ENCODE measurements around the gene PNO1.
A peak's percentile ranks its signal among the peaks of the same experiment; 100 is the strongest.

PNO1 gene

GRCh38 chr2:68193787-68194372, 36.2 kb downstream of the PNO1 start:
- peak overlapping the region; percentile 45 for H3K4me3 ChIP-seq (ENCODE audit: low read depth, low read length)
- H3K36me3 ChIP-seq (ENCODE audit: insufficient read depth, low read length), result no peaks in the 10 kb centered on the region
- no peaks in the 10 kb centered on the region for H3K27me3 ChIP-seq (ENCODE audit: insufficient read depth, low read length)
- H2AFZ ChIP-seq (ENCODE audit: low read length, unreplicated experiment), result no peak overlapping the region
- H3K27ac ChIP-seq (ENCODE audit: low read depth, low read length), result peak overlapping the region; percentile 80
- H3K79me2 ChIP-seq (ENCODE audit: control insufficient read depth, insufficient read depth, low read length, unreplicated experiment), result peaks cover 83% of the 10 kb centered on the region
- peaks cover 54% of the 10 kb centered on the region for H3K4me1 ChIP-seq (ENCODE audit: control insufficient read depth, insufficient read depth, low read length, unreplicated experiment)

GRCh38 chr2:68195096-68195495, 37.4 kb downstream of the PNO1 start:
- peaks cover 54% of the 10 kb centered on the region for H3K4me1 ChIP-seq (ENCODE audit: control insufficient read depth, insufficient read depth, low read length, unreplicated experiment)
- H3K4me3 ChIP-seq (ENCODE audit: low read depth, low read length), result peak overlapping the region; percentile 2; the same call in 1 of the 2 replicates
- no peak overlapping the region for H2AFZ ChIP-seq (ENCODE audit: low read length, unreplicated experiment)
- peaks cover 86% of the 10 kb centered on the region for H3K79me2 ChIP-seq (ENCODE audit: control insufficient read depth, insufficient read depth, low read length, unreplicated experiment)
- H3K36me3 ChIP-seq (ENCODE audit: insufficient read depth, low read length), result no peaks in the 10 kb centered on the region
- peak overlapping the region; percentile 80 for H3K27ac ChIP-seq (ENCODE audit: low read depth, low read length)
- H3K27me3 ChIP-seq (ENCODE audit: insufficient read depth, low read length), result no peaks in the 10 kb centered on the region

- Histone ChIP-seq H3K4me3 (ENCODE audit: low read depth, low read length) (no peak overlapping the region), H3K27me3 (ENCODE audit: insufficient read depth, low read length) (no peaks in the 10 kb centered on the region), H3K79me2 (ENCODE audit: control insufficient read depth, insufficient read depth, low read length, unreplicated experiment) (peaks cover 87% of the 10 kb centered on the region), H2AFZ (ENCODE audit: low read length, unreplicated experiment) (no peak overlapping the region), H3K4me1 (ENCODE audit: control insufficient read depth, insufficient read depth, low read length, unreplicated experiment) (peaks cover 51% of the 10 kb centered on the region), H3K27ac (ENCODE audit: low read depth, low read length) (peak overlapping the region; percentile 80), H3K36me3 (ENCODE audit: insufficient read depth, low read length) (no peaks in the 10 kb centered on the region)
These were observed 38.5 kb downstream of the PNO1 start for GRCh38 chr2:68196120-68196716.

GRCh38 chr2:68200157-68200787, 42.6 kb downstream of the PNO1 start:
- no peaks in the 10 kb centered on the region for H3K27me3 ChIP-seq (ENCODE audit: insufficient read depth, low read length)
- no peak overlapping the region for H3K27ac ChIP-seq (ENCODE audit: low read depth, low read length)
- H3K79me2 ChIP-seq (ENCODE audit: control insufficient read depth, insufficient read depth, low read length, unreplicated experiment), result peaks cover 83% of the 10 kb centered on the region
- H3K36me3 ChIP-seq (ENCODE audit: insufficient read depth, low read length), result no peaks in the 10 kb centered on the region
- H3K4me3 ChIP-seq (ENCODE audit: low read depth, low read length), result no peak overlapping the region
- peaks cover 20% of the 10 kb centered on the region for H3K4me1 ChIP-seq (ENCODE audit: control insufficient read depth, insufficient read depth, low read length, unreplicated experiment)
- H2AFZ ChIP-seq (ENCODE audit: low read length, unreplicated experiment), result no peak overlapping the region

GRCh38 chr2:68203587-68203986, 45.9 kb downstream of the PNO1 start:
- Histone ChIP-seq H3K27ac (ENCODE audit: low read depth, low read length) (no peak overlapping the region), H3K4me1 (ENCODE audit: control insufficient read depth, insufficient read depth, low read length, unreplicated experiment) (peaks cover 7% of the 10 kb centered on the region), H3K79me2 (ENCODE audit: control insufficient read depth, insufficient read depth, low read length, unreplicated experiment) (peaks cover 86% of the 10 kb centered on the region), H2AFZ (ENCODE audit: low read length, unreplicated experiment) (no peak overlapping the region), H3K36me3 (ENCODE audit: insufficient read depth, low read length) (no peaks in the 10 kb centered on the region), H3K27me3 (ENCODE audit: insufficient read depth, low read length) (no peaks in the 10 kb centered on the region), H3K4me3 (ENCODE audit: low read depth, low read length) (no peak overlapping the region)

- Histone ChIP-seq H3K79me2 (ENCODE audit: control insufficient read depth, insufficient read depth, low read length, unreplicated experiment) (peaks cover 79% of the 10 kb centered on the region), H3K4me1 (ENCODE audit: control insufficient read depth, insufficient read depth, low read length, unreplicated experiment) (no peaks in the 10 kb centered on the region), H3K27me3 (ENCODE audit: insufficient read depth, low read length) (no peaks in the 10 kb centered on the region), H2AFZ (ENCODE audit: low read length, unreplicated experiment) (no peak overlapping the region), H3K36me3 (ENCODE audit: insufficient read depth, low read length) (no peaks in the 10 kb centered on the region; the same call in 1 of the 2 replicates), H3K27ac (ENCODE audit: low read depth, low read length) (no peak overlapping the region), H3K4me3 (ENCODE audit: low read depth, low read length) (no peak overlapping the region)
These were observed 49.1 kb downstream of the PNO1 start for GRCh38 chr2:68206793-68207192.

GRCh38 chr2:68214381-68214780, 56.7 kb downstream of the PNO1 start:
- no peak overlapping the region for H3K4me3 ChIP-seq (ENCODE audit: low read depth, low read length)
- H3K36me3 ChIP-seq (ENCODE audit: insufficient read depth, low read length), result peaks cover 9% of the 10 kb centered on the region
- H3K27me3 ChIP-seq (ENCODE audit: insufficient read depth, low read length), result no peaks in the 10 kb centered on the region
- peaks cover 25% of the 10 kb centered on the region for H3K4me1 ChIP-seq (ENCODE audit: control insufficient read depth, insufficient read depth, low read length, unreplicated experiment)
- no peak overlapping the region for H2AFZ ChIP-seq (ENCODE audit: low read length, unreplicated experiment)
- no peak overlapping the region for H3K27ac ChIP-seq (ENCODE audit: low read depth, low read length)
- peaks cover 95% of the 10 kb centered on the region for H3K79me2 ChIP-seq (ENCODE audit: control insufficient read depth, insufficient read depth, low read length, unreplicated experiment)

GRCh38 chr2:68216454-68217310, 59.0 kb downstream of the PNO1 start:
- peak overlapping the region; percentile 42 for H3K27ac ChIP-seq (ENCODE audit: low read depth, low read length)
- H3K4me1 ChIP-seq (ENCODE audit: control insufficient read depth, insufficient read depth, low read length, unreplicated experiment), result peaks cover 27% of the 10 kb centered on the region
- no peak overlapping the region for H3K4me3 ChIP-seq (ENCODE audit: low read depth, low read length)
- peaks cover 14% of the 10 kb centered on the region for H3K36me3 ChIP-seq (ENCODE audit: insufficient read depth, low read length)
- H3K27me3 ChIP-seq (ENCODE audit: insufficient read depth, low read length), result no peaks in the 10 kb centered on the region
- no peak overlapping the region for H2AFZ ChIP-seq (ENCODE audit: low read length, unreplicated experiment)
- peaks cover 97% of the 10 kb centered on the region for H3K79me2 ChIP-seq (ENCODE audit: control insufficient read depth, insufficient read depth, low read length, unreplicated experiment)

GRCh38 chr2:68217729-68218128, 60.0 kb downstream of the PNO1 start:
- no peak overlapping the region for H2AFZ ChIP-seq (ENCODE audit: low read length, unreplicated experiment)
- H3K27ac ChIP-seq (ENCODE audit: low read depth, low read length), result peak overlapping the region; percentile 19; the same call in 1 of the 2 replicates
- H3K27me3 ChIP-seq (ENCODE audit: insufficient read depth, low read length), result no peaks in the 10 kb centered on the region
- H3K36me3 ChIP-seq (ENCODE audit: insufficient read depth, low read length), result peaks cover 14% of the 10 kb centered on the region
- H3K79me2 ChIP-seq (ENCODE audit: control insufficient read depth, insufficient read depth, low read length, unreplicated experiment), result peaks cover 97% of the 10 kb centered on the region
- peaks cover 27% of the 10 kb centered on the region for H3K4me1 ChIP-seq (ENCODE audit: control insufficient read depth, insufficient read depth, low read length, unreplicated experiment)
- peak overlapping the region; percentile 15 for H3K4me3 ChIP-seq (ENCODE audit: low read depth, low read length)

- Histone ChIP-seq H3K4me1 (ENCODE audit: control insufficient read depth, insufficient read depth, low read length, unreplicated experiment) (peaks cover 27% of the 10 kb centered on the region), H3K79me2 (ENCODE audit: control insufficient read depth, insufficient read depth, low read length, unreplicated experiment) (peaks cover 97% of the 10 kb centered on the region), H3K27ac (ENCODE audit: low read depth, low read length) (peak overlapping the region; percentile 5; the same call in 1 of the 2 replicates), H2AFZ (ENCODE audit: low read length, unreplicated experiment) (no peak overlapping the region), H3K36me3 (ENCODE audit: insufficient read depth, low read length) (peaks cover 14% of the 10 kb centered on the region), H3K4me3 (ENCODE audit: low read depth, low read length) (peak overlapping the region; percentile 15; the same call in 1 of the 2 replicates), H3K27me3 (ENCODE audit: insufficient read depth, low read length) (no peaks in the 10 kb centered on the region)
These were observed 60.7 kb downstream of the PNO1 start for GRCh38 chr2:68218343-68218901.

Data from ACC112 (cell line).